Endometrial microvascular endothelial cells (primary cell): ENCODE measurements around the gene TCOF1. TPM values are rescaled to one million over a fixed set of nuclear protein-coding genes. Genes with fewer than 3 reads are reported as not detected.

Experiments used
- in situ Hi-C: cut with HindIII; loops from 2 replicates; pipeline ENCODE4 v1.10.0; 2017; ENCODE audit warnings: low sequenced_read_pairs, low pct_unique_long_range_greater_than_20kb; ENCODE audit errors: inconsistent ontology term
- total RNA-seq: library from RNA; depleted of rRNA; stranded (reverse); fragments of >200 nt; gene quantifications from one replicate; pipeline ENCODE4 v1.2.3, GENCODE V29; 2015; ENCODE audit errors: inconsistent ontology term

TCOF1 gene
- total RNA-seq, 1 donor from 2014 or later = 43.2 TPM

GRCh38 chr5:150376799-150377771 is 19.6 kb downstream of the TCOF1 start:
- in situ Hi-C loops = no loop called here

- in situ Hi-C loops = no loop called here
Observed at GRCh38 chr5:150377964-150378694, 20.6 kb downstream of the TCOF1 start.

GRCh38 chr5:150384701-150385100 is 27.2 kb downstream of the TCOF1 start:
- in situ Hi-C loops = no loop called here

- in situ Hi-C loops = no loop called here
Observed at GRCh38 chr5:150386024-150386855, 28.7 kb downstream of the TCOF1 start.

GRCh38 chr5:150389531-150390266 is 32.2 kb downstream of the TCOF1 start:
- in situ Hi-C loops = no loop called here

GRCh38 chr5:150391064-150391834 is 33.8 kb downstream of the TCOF1 start:
- in situ Hi-C loops = no loop called here

GRCh38 chr5:150391986-150392385 is 34.5 kb downstream of the TCOF1 start:
- in situ Hi-C loops = no loop called here

GRCh38 chr5:150392680-150393079 is 35.2 kb downstream of the TCOF1 start:
- in situ Hi-C loops = no loop called here

GRCh38 chr5:150393096-150393645 is 35.7 kb downstream of the TCOF1 start:
- in situ Hi-C loops = no loop called here

GRCh38 chr5:150394131-150394530 is 36.6 kb downstream of the TCOF1 start:
- in situ Hi-C loops = no loop called here

GRCh38 chr5:150394912-150395687 is 37.6 kb downstream of the TCOF1 start:
- in situ Hi-C loops = no loop called here

- in situ Hi-C loops = no loop called here
Observed at GRCh38 chr5:150395688-150395975, 38.1 kb downstream of the TCOF1 start.

- in situ Hi-C loops = no loop called here
Observed at GRCh38 chr5:150396267-150396666, 38.8 kb downstream of the TCOF1 start.

GRCh38 chr5:150397146-150397781 is 39.8 kb downstream of the TCOF1 start:
- in situ Hi-C loops = no loop called here

GRCh38 chr5:150397782-150398721 is 40.6 kb downstream of the TCOF1 start:
- in situ Hi-C loops = no loop called here
